Ovary (tissue), 9 donors: ENCODE measurements around the gene USP31. TPM values are rescaled to one million over a fixed set of nuclear protein-coding genes. Genes with fewer than 3 reads are reported as not detected.
"Not testable (repeated sequence)": the region's sequence is repeated elsewhere in the genome, so short reads cannot be mapped to it uniquely, and the experiment has no call there.

Experiments used
- DNase-seq, 5 donors: peaks; one replicate each; pipeline ENCODE4 v3.0.0-alpha.2; 2019 to 2020
- H3K27ac ChIP-seq, 2 donors: fragments of 200-600 bp; one replicate each; pipeline versions ENCODE4 v1.5.1 to v1.8.0; 2019 to 2022
- H3K27me3 ChIP-seq: fragments of 200-600 bp; one replicate; pipeline ENCODE4 v1.8.0; 2022
- H3K36me3 ChIP-seq: fragments of 200-600 bp; sonication (generic); one replicate; pipeline ENCODE4 v1.5.1; 2019
- H3K4me1 ChIP-seq: one replicate; pipeline ENCODE4 v1.8.1; 2013; ENCODE audit warnings: mild to moderate bottlenecking, moderate library complexity; ENCODE audit not compliant: insufficient read depth
- H3K4me3 ChIP-seq: fragments of 200-600 bp; sonication (generic); one replicate; pipeline ENCODE4 v1.5.1; 2017
- H3K9me3 ChIP-seq, 2 donors: fragments of 200-600 bp in 1 of 2; sonication (generic) in 1 of 2; one replicate each; pipeline versions ENCODE4 v1.5.1 to v1.8.1; 2013 to 2019; ENCODE audit warnings: mild to moderate bottlenecking in 1 of 2, moderate library complexity in 1 of 2
- EP300 ChIP-seq: sonication (generic); formaldehyde crosslinking; IDR thresholded peaks from one replicate; pipeline ENCODE4 v1.6.1; 2017; ENCODE audit warnings: antibody characterized with exemption
- POLR2A ChIP-seq: fragments of 450-650 bp; IDR thresholded peaks from one replicate; pipeline ENCODE4 v1.6.1; 2017; ENCODE audit warnings: antibody characterized with exemption, mild to moderate bottlenecking, moderate library complexity
- WGBS, 3 donors: extraction: QIAGEN DNeasy Blood & Tissue Kit in 1 of 3; methylation state at CpG; one replicate each; pipeline versions ENCODE4 v1.1.5 to v1.1.7; 2013 to 2017; 5-methylcytosine and 5-hydroxymethylcytosine counted together
- intact Hi-C, 4 donors: fragments of 100-400 bp; cut with DNase I; formaldehyde crosslinking; loops; one replicate each; pipeline versions ENCODE4 v1.11.0 to v1.15.1; 2022 to 2023
- polyA plus RNA-seq, 2 donors: library from polyadenylated mRNA; stranded (reverse); fragments of 200-250 nt in 1 of 2; fragments of 350-450 nt in 1 of 2; fragmentation: Illumina TruSeq in 1 of 2; extraction: RNeasy Lipid Tissue Mini Kit (QIAGEN cat#74804) in 1 of 2; gene quantifications; one replicate each; pipeline ENCODE4 v1.2.3, GENCODE V29; 2013 to 2014
- total RNA-seq, 7 donors: library from RNA; depleted of rRNA in 2 of 7; stranded (reverse); fragments of >200 nt in 2 of 7; fragmentation: NEBNext Ultra II Directional in 3 of 7; extraction: Animal tissue kit (Norgen Biotek cat#: 25700) in 3 of 7; gene quantifications; one replicate each; pipeline versions ENCODE4 v1.1.0 to v1.2.4, GENCODE V29; 2016 to 2023
- TF ChIP-seq, protein P1 (sequence below), 3 donors: fragments of 450-650 bp in 2 of 3; fragments of 200-600 bp in 1 of 3; IDR thresholded peaks; one replicate each; pipeline versions ENCODE4 v1.5.1 to v1.8.0; 2016 to 2022; ENCODE audit warnings: antibody characterized with exemption in 3 of 3, mild to moderate bottlenecking in 1 of 3
- donor health status: DM: no; HTN: no; CAD: no; lungs with moderate emphysema.
- donor health status: DM: no; HTN: no; CAD: no.
- donor health status: Bipolar disorder and iron deficiency.
- donor health status: DM: yes; HTN: yes; CAD: no.
- donor health status: DM: no; HTN: no; CAD: no.
- donor health status: DM: yes; HTN: yes; CAD: no.

The USP31 gene
- total and polyA plus RNA-seq, 9 donors = 1.5 to 10.6 (median 7.3) TPM

- intact Hi-C loops = no loop called here
- Histone ChIP-seq H3K9me3 (no peaks in the 10 kb centered on the region), H3K27ac (no peak overlapping the region), H3K36me3 (no peaks in the 10 kb centered on the region), H3K27me3 (no peaks in the 10 kb centered on the region), H3K4me1 (peaks cover 3% of the 10 kb centered on the region), H3K4me3 (peak overlapping the region; percentile 44)
- WGBS, 3 donors = 70 to 79% (median 78%) methylated on average over 17 of the region's 17 CpGs
- TF ChIP-seq, protein P1, sequence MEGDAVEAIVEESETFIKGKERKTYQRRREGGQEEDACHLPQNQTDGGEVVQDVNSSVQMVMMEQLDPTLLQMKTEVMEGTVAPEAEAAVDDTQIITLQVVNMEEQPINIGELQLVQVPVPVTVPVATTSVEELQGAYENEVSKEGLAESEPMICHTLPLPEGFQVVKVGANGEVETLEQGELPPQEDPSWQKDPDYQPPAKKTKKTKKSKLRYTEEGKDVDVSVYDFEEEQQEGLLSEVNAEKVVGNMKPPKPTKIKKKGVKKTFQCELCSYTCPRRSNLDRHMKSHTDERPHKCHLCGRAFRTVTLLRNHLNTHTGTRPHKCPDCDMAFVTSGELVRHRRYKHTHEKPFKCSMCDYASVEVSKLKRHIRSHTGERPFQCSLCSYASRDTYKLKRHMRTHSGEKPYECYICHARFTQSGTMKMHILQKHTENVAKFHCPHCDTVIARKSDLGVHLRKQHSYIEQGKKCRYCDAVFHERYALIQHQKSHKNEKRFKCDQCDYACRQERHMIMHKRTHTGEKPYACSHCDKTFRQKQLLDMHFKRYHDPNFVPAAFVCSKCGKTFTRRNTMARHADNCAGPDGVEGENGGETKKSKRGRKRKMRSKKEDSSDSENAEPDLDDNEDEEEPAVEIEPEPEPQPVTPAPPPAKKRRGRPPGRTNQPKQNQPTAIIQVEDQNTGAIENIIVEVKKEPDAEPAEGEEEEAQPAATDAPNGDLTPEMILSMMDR (IDR thresholded peaks at IDR 0.05) = no peak
- TF ChIP-seq POLR2A = no peak
- TF ChIP-seq EP300 = no peak
- peak in 1 of 5 donors; percentile 24 for DNase-seq
Measured at GRCh38 chr16:23146877-23147601, 2.2 kb downstream of the USP31 start.

DNA sequence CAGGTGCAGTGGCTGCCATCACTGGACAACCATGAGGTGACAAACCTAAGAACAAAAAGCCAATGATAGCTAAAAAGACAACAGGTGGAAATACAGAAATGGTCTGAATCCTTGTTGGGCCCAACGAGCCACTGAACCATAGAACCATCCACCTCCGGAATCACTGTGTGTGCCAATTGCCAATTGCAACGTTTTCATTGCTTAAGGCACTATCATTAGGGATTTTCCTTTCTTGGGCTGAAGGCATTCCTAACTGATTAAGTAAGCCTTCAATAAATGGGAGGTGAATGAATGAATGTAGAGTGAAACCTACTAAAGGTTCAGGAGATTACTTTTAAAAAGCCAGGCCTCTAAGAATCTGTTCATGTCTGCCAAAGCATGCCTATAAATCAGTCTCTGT is 3.6 kb downstream of the USP31 start:
- peaks cover 3% of the 10 kb centered on the region for H3K4me1 ChIP-seq
- WGBS, 3 donors = 53 to 62% (median 53%) methylated on average over 3 of the region's 3 CpGs
- H3K27me3 ChIP-seq = no peaks in the 10 kb centered on the region
- H3K4me3 ChIP-seq = no peak overlapping the region
- DNase-seq = no peak
- H3K36me3 ChIP-seq = no peaks in the 10 kb centered on the region
- H3K9me3 ChIP-seq = no peaks in the 10 kb centered on the region
- TF ChIP-seq, protein P1 (IDR thresholded peaks at IDR 0.05) = no peak
- TF ChIP-seq EP300 = no peak
- TF ChIP-seq POLR2A = no peak
- H3K27ac ChIP-seq = no peak overlapping the region
- intact Hi-C loops = no loop called here

DNA sequence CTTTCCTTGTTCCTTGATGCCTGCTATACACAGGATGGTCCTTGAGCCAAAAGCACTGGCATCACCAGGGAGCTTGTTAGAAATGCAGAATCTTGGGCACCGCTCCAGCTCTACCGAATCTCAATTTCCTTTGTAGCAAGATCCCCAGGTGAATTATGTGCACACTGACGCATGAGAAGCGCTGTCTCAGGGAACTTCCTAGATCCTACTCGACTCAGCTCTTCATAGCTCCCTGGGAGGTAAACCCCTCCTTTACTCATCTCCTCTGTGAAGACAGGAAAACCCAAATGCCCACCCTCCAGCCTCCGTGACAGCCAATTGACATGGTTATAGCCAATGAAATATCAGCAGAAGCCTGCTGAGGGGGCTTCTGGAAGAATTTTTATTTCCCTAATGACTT is 4.1 kb downstream of the USP31 start:
- DNase-seq = no peak
- intact Hi-C loops = no loop called here
- Histone ChIP-seq H3K36me3 (no peaks in the 10 kb centered on the region), H3K4me1 (peaks cover 5% of the 10 kb centered on the region), H3K27ac (no peak overlapping the region), H3K27me3 (no peaks in the 10 kb centered on the region), H3K4me3 (no peak overlapping the region), H3K9me3 (no peaks in the 10 kb centered on the region)
- WGBS, 3 donors = 72 to 87% (median 80%) methylated on average over 6 of the region's 6 CpGs
- TF ChIP-seq, protein P1 (IDR thresholded peaks at IDR 0.05) = no peak
- TF ChIP-seq POLR2A (no peak), EP300 (no peak)

- H3K4me3 ChIP-seq, H3K27ac ChIP-seq, H3K9me3 ChIP-seq, intact Hi-C loops, H3K4me1 ChIP-seq, DNase-seq, H3K36me3 ChIP-seq, H3K27me3 ChIP-seq: not testable (repeated sequence)
- 97 to 98% (median 97%) methylated on average over 9 of the region's 9 CpGs for WGBS, 3 donors
Measured at GRCh38 chr16:23144393-23144792, 4.9 kb downstream of the USP31 start.

GRCh38 chr16:23143391-23143790 is 5.9 kb downstream of the USP31 start:
- no peak for DNase-seq
- intact Hi-C loops = no loop called here
- H3K36me3 ChIP-seq = no peaks in the 10 kb centered on the region
- TF ChIP-seq EP300 (no peak), POLR2A (no peak)
- TF ChIP-seq, protein P1 (IDR thresholded peaks at IDR 0.05) = no peak
- no peak overlapping the region for H3K4me3 ChIP-seq
- no peaks in the 10 kb centered on the region for H3K27me3 ChIP-seq
- 81 to 92% (median 88%) methylated on average over 3 of the region's 3 CpGs for WGBS, 3 donors
- H3K4me1 ChIP-seq = peaks cover 5% of the 10 kb centered on the region
- no peak overlapping the region for H3K27ac ChIP-seq
- H3K9me3 ChIP-seq = no peaks in the 10 kb centered on the region
